Activated T-helper 1 cell treated with anti-CD3 and anti-CD28 coated beads, Interleukin-2, amount 50 U/mL, for 16 hours (primary cell): ENCODE measurements around the gene ERAP2.
"Not testable (repeated sequence)": the region's sequence is repeated elsewhere in the genome, so short reads cannot be mapped to it uniquely, and the experiment has no call there.

Source experiments
- DNase-seq, 2 donors: peaks; one replicate each; pipeline ENCODE4 v3.0.0-alpha.2; 2020; ENCODE audit warnings: low read depth in 1 of 2, low spot score in 1 of 2

ERAP2 gene

DNA sequence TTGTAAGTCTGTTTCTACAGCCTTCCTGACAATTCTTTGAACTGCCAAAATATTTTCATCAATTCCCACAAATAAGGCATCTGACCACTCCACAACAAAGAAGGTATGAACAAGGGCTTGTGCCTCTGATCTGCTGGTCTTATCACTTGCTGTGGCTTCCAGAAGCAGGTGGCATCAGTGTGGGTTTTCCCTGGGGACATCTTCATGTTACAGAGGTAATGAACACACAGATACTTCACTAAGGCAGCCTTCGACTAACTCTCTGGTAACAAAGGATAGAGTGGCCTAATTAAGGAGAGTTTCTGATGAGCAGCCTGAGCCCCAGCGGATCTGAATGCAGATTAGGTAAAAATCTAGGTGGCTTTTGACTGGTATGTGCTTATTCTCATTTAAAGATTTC, 15.2 kb upstream of the ERAP2 start:
- no peak for DNase-seq

GRCh38 chr5:96863114-96863513, 13.2 kb upstream of the ERAP2 start:
- no peak for DNase-seq

GRCh38 chr5:96863949-96864584, 12.2 kb upstream of the ERAP2 start:
- no peak for DNase-seq

GRCh38 chr5:96864922-96865530, 11.3 kb upstream of the ERAP2 start:
- no peak for DNase-seq

- no peak for DNase-seq
Observed at GRCh38 chr5:96868603-96869371, 7.5 kb upstream of the ERAP2 start.

DNA sequence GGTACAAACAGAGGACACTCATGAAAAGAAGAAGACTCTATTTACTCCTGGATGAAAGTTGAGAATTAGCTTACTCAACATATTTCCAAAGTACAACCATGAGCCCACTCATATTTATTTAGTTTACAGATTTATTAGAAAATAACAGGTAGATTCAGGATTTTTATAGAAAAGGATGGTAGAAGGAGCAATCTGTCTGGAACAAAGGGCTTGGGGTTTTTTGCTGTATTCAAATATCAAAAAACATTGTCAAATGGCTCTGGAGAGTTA, 7.0 kb upstream of the ERAP2 start:
- no peak for DNase-seq

- DNase-seq = no peak
Observed at GRCh38 chr5:96870094-96871026, 5.9 kb upstream of the ERAP2 start.

- no peak for DNase-seq
Observed at GRCh38 chr5:96871027-96871399, 5.3 kb upstream of the ERAP2 start.

GRCh38 chr5:96871686-96872085, 4.6 kb upstream of the ERAP2 start:
- DNase-seq = no peak

DNA sequence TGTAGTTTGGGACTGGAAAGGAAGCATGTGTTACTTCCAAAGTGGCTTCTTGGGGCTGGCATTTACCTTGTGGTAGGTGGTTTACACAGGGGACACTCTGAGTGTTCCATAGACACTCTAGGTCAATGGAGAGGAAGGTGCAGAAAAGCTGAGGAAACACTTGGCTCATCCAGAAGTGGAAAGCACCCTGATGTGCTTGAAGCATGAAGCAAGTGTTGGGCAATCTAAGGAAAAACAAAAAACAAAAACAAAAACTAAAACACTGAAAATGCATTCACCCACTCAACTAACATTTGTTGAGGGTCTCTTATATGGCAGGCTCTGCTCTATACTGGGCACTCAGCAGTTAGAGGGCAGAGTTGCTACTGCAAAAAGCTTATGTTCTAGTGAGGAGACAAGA, 2.9 kb upstream of the ERAP2 start:
- no peak for DNase-seq

GRCh38 chr5:96874631-96875030, 1.7 kb upstream of the ERAP2 start:
- DNase-seq = no peak

GRCh38 chr5:96875791-96876291, 459 bp upstream of the ERAP2 start:
- DNase-seq = no peak

- not testable (repeated sequence) for DNase-seq
Observed at GRCh38 chr5:96876977-96877469, 723 bp downstream of the ERAP2 start.

- DNase-seq = no peak
Observed at GRCh38 chr5:96879665-96880064, 3.4 kb downstream of the ERAP2 start.

- DNase-seq = no peak
Observed at GRCh38 chr5:96880444-96881164, 4.3 kb downstream of the ERAP2 start.

DNA sequence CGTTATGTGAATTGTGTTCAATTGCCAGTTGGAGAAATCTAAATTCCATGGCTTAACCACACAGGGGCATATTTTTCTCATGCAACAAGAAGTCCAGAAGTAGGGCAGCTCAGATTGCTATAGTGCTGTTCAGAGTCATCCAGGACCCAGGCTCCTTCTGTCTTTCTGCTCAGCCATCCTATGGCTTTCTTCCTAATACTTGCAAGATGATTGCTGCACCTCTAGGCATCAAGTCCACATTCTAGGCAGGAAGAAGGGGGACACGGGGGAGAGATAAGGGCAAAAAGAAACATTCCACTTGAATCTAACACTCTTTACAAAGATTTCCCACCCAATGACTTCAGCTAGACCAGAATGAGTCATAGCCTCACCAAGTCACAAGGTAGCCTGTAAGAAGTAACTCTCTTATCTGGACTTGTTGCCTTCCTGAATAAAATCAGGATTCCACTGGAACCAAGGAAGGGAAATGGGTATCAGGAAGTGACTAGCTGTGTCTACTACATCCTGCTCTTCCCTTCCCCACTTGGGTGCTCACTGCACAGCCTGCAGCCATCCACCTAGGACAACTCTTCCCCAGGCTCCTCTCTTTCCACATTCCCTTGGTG, 5.3 kb downstream of the ERAP2 start:
- DNase-seq = no peak

DNA sequence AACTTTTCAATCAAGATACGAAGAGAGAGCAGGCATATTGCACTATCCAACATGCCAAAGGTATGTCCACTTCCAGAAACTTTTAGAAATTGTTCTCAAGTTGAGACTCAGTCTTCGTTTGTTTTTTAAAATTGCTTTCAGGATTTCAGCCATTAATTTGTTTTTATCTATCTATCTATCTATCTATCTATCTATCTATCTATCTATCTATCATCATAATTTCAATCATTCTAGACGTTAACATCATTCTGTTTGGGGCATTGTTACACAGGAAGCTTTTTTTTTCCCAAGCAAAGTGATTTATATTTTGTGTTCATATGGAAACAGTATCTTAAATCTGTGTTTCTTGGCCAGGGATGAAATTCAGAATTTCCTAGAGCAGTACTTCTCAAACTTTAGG, 7.6 kb downstream of the ERAP2 start:
- DNase-seq = no peak

DNA sequence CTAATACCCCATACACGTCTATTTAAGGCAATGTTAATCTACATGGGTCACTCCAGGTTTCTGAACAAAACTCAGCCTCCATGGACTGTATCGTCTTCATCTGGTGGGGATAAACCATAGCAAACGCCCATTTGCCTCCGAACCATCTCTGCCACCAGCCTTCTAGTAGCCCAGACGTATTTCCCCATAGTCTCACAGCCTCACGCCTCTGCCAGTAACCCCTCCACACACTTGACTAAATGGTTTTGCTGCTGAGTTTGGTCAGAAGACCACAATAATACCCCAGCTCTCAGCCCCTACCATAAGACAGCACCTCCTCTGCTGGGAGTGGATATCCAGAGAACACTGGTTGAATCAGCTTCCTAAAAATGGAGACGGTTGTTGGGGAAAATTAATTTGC, 8.7 kb downstream of the ERAP2 start:
- DNase-seq = no peak

DNA sequence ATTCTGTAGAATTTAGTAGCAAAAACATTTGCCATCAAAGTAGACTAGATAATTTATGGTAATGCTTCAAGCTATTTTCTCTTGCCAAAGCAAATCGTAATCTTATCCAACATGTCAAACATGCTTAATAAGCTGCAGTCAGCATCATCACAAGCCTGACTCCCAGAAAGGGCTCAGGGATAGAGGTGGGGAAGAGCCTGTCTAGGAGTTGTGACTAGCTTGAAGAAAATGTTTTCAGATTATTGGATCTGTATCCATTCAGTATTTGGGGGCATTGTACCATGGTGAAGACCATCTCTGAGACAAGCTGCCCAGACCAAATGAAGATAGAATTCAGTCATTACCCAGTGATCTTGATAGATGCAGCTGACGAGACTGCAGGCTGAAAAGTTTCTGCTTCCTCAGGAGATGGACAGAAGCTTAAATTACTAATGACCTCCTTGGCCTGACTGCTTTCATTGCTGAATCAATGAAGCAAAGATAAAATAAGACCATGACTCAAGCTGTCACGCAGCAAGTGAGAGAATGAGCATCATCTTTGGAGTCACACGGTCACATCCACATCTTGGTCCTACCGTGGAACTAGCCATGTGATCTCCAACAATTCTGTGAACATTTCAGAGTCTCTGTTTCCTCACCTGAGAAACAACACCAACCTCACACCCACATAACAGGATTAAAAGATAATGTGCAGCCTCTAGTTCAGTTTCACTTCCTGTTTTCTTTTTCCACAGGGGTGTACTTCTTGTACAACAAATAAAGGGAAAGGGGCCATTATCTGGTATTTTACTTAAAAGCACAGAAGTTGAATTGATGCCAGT, 9.4 kb downstream of the ERAP2 start:
- no peak for DNase-seq
